ENCODE measurements around the gene SSBP2. TPM values are rescaled to one million over a fixed set of nuclear protein-coding genes. Genes with fewer than 3 reads are reported as not detected.

SSBP2 gene
- total and polyA plus RNA-seq, 2 of the 8 experiments (the other 6 are each of a cell fraction or from before 2014, with no cell fraction given) = 21.5 to 36.2 TPM

GRCh38 chr5:81554647-81555046, 196.2 kb downstream of the SSBP2 start (continued):
- TF ChIP-seq CTCF (IDR thresholded peaks at IDR 0.05; ENCODE audit: control extremely low read depth in 1 of 3, insufficient read depth in 1 of 3, low read depth in 1 of 3, low read length in 3 of 3) (no peak), RBBP5 (IDR thresholded peaks at IDR 0.05; ENCODE audit: borderline replicate concordance, low read depth, low read length) (no peak), CBX5 (IDR thresholded peaks at IDR 0.05; ENCODE audit: low read depth, low read length) (no peak), GABPA (IDR thresholded peaks at IDR 0.05; ENCODE audit: borderline replicate concordance, insufficient read depth, low read length) (no peak)
